ENCODE measurements around the gene POLR1G. TPM values are rescaled to one million over a fixed set of nuclear protein-coding genes. Genes with fewer than 3 reads are reported as not detected.

Gene POLR1G
- total RNA-seq, 1 donor from 2014 or later: 7.3 TPM

DNA sequence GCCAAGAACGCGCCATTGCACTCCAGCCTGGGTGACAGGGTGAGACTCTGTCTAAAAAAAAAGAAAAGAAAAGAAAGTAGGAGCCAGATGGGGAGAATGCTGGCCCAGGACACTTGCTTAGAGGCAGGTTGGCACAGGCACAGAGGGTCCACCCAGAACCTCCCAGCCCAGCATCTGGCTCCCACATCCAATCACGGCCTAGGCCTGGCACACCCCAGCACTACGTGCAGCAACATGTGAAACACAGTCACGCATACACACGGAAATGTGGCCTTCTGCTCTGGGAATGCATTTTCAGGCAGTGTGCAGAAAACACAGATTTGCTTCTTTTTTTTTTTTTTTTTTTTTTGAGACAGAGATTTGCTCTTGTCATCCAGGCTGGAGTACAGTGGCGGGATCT lies 40.5 kb downstream of the POLR1G start:
- peaks cover 47% of the 10 kb centered on the region for H3K4me1 Mint-ChIP-seq (ENCODE audit: low read depth)
- no peak for DNase-seq (ENCODE audit: low spot score)
- H3K9me3 Mint-ChIP-seq (ENCODE audit: low read depth): no peaks in the 10 kb centered on the region
- no peaks in the 10 kb centered on the region for H3K36me3 Mint-ChIP-seq (ENCODE audit: low read depth)
- H3K4me3 Mint-ChIP-seq (ENCODE audit: unreplicated experiment): no peak overlapping the region
- TF ChIP-seq, protein P1, sequence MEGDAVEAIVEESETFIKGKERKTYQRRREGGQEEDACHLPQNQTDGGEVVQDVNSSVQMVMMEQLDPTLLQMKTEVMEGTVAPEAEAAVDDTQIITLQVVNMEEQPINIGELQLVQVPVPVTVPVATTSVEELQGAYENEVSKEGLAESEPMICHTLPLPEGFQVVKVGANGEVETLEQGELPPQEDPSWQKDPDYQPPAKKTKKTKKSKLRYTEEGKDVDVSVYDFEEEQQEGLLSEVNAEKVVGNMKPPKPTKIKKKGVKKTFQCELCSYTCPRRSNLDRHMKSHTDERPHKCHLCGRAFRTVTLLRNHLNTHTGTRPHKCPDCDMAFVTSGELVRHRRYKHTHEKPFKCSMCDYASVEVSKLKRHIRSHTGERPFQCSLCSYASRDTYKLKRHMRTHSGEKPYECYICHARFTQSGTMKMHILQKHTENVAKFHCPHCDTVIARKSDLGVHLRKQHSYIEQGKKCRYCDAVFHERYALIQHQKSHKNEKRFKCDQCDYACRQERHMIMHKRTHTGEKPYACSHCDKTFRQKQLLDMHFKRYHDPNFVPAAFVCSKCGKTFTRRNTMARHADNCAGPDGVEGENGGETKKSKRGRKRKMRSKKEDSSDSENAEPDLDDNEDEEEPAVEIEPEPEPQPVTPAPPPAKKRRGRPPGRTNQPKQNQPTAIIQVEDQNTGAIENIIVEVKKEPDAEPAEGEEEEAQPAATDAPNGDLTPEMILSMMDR (IDR thresholded peaks at IDR 0.05): no peak
- H3K27ac Mint-ChIP-seq (ENCODE audit: unreplicated experiment): no peak overlapping the region
- no peaks in the 10 kb centered on the region for H3K27me3 Mint-ChIP-seq (ENCODE audit: low read depth)

DNA sequence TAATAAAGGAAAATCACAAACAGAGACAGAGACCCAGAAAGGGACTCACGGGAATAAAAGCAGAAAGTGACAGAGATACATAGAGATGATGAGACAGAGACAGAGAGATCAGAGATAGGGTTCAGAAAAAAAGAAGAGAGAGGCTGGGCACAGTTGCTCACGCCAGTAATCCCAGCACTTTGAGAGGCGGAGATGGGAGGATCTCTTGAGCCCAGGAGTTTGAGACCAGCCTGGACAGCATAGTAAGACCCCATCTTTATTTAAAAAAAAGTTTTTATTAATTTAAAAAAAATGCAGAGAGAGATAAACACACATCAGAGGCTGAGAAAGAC lies 41.9 kb downstream of the POLR1G start:
- Mint-ChIP-seq H3K4me3 (ENCODE audit: unreplicated experiment) (no peak overlapping the region), H3K27me3 (ENCODE audit: low read depth) (no peaks in the 10 kb centered on the region), H3K9me3 (ENCODE audit: low read depth) (no peaks in the 10 kb centered on the region), H3K4me1 (ENCODE audit: low read depth) (peaks cover 40% of the 10 kb centered on the region), H3K27ac (ENCODE audit: unreplicated experiment) (peak overlapping the region; percentile 47), H3K36me3 (ENCODE audit: low read depth) (no peaks in the 10 kb centered on the region)
- TF ChIP-seq, protein P1 (IDR thresholded peaks at IDR 0.05): no peak
- DNase-seq (ENCODE audit: low spot score): no peak

DNA sequence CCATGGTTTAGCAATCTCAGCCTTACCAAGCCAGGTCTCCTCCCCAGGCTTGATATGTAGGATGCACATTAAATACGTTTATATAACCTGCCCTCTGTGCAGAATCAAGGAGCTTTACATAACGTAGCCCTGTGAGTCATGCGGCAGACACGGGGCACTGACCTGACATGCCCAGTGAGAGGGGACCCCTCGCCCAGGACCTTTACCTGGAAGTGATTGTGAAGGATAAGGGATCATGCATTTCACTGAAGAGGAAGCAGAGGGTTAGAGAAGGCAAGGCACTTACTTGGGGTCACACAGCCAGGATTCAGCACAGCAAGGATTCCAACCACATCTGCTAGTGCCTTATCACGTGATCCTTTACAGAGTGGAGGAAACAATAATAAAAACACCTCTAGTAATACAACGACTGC lies 42.4 kb downstream of the POLR1G start:
- TF ChIP-seq, protein P1 (IDR thresholded peaks at IDR 0.05): no peak
- DNase-seq (ENCODE audit: low spot score): no peak
- peak overlapping the region; percentile 27 for H3K27ac Mint-ChIP-seq (ENCODE audit: unreplicated experiment)
- H3K36me3 Mint-ChIP-seq (ENCODE audit: low read depth): no peaks in the 10 kb centered on the region
- peaks cover 41% of the 10 kb centered on the region for H3K4me1 Mint-ChIP-seq (ENCODE audit: low read depth)
- no peaks in the 10 kb centered on the region for H3K27me3 Mint-ChIP-seq (ENCODE audit: low read depth)
- H3K4me3 Mint-ChIP-seq (ENCODE audit: unreplicated experiment): no peak overlapping the region
- no peaks in the 10 kb centered on the region for H3K9me3 Mint-ChIP-seq (ENCODE audit: low read depth)

DNA sequence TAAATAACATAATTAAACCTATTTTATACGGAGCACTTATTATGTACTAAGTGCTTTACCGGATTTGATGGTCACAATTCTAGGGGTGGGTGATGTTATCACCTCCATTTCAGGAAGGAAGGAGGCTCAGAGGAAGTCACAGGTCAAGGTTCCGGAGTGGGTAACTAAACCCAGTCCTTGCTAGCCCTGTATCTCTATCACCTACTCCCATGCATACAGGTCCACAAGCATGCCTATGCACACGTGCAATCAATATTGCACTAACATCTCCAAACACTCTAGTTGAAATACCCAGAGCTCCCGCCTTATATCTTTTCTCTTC lies 43.5 kb downstream of the POLR1G start:
- H3K9me3 Mint-ChIP-seq (ENCODE audit: low read depth): no peaks in the 10 kb centered on the region
- H3K4me1 Mint-ChIP-seq (ENCODE audit: low read depth): peaks cover 42% of the 10 kb centered on the region
- no peak for DNase-seq (ENCODE audit: low spot score)
- TF ChIP-seq, protein P1 (IDR thresholded peaks at IDR 0.05): no peak
- no peaks in the 10 kb centered on the region for H3K36me3 Mint-ChIP-seq (ENCODE audit: low read depth)
- peak overlapping the region; percentile 100 for H3K27ac Mint-ChIP-seq (ENCODE audit: unreplicated experiment)
- peak overlapping the region; percentile 94 for H3K4me3 Mint-ChIP-seq (ENCODE audit: unreplicated experiment)
- H3K27me3 Mint-ChIP-seq (ENCODE audit: low read depth): no peaks in the 10 kb centered on the region

DNA sequence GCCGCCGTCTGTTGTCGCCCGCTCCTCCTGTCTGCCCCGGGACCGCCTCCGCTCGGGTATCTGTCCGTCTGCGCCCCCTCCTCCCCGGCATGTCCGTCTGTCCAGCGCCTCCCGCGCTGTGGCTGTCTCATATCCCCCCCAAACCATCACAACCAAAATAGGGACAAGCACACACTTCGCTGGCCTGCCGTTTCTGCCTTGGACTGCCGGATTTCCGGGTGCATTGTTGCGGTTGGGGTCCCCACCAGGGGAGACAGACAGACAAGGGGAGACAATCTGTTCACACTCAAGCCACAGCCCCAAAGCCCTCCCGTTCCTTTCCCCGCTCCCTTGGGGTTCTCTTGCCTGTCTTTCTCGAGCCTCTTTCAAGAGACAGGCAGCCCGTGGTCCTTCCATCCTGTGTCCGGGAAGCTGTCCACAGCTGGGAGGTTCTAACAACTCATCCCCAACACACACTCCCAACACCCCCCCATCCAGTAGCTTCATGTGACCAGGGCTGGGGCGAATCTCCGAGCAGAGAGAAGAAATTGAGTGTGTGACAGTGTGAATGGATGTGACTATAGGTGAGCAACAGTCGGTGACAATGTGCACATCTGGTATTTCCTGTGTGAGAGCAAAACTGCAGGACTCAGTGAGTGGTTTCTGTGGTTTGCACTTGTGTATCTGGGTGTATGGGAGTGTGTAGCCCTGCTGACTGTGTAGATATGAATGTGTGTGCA lies 44.8 kb downstream of the POLR1G start:
- no peak for DNase-seq (ENCODE audit: low spot score)
- H3K27ac Mint-ChIP-seq (ENCODE audit: unreplicated experiment): peak overlapping the region; percentile 97
- TF ChIP-seq, protein P1 (IDR thresholded peaks at IDR 0.05): no peak

More for the DNA sequence above, 44.8 kb downstream of the POLR1G start:
- Mint-ChIP-seq H3K9me3 (ENCODE audit: low read depth) (no peaks in the 10 kb centered on the region), H3K27me3 (ENCODE audit: low read depth) (no peaks in the 10 kb centered on the region), H3K4me1 (ENCODE audit: low read depth) (peaks cover 55% of the 10 kb centered on the region), H3K36me3 (ENCODE audit: low read depth) (no peaks in the 10 kb centered on the region), H3K4me3 (ENCODE audit: unreplicated experiment) (peak overlapping the region; percentile 75)

Measured in chondrocyte (in vitro differentiated cells).